NCI-H510A treated with DMSO at 0.1 percent for 48 hours (cell line): ENCODE results near the gene PEDS1.
"Not testable (repeated sequence)": the region's sequence is repeated elsewhere in the genome, so short reads cannot be mapped to it uniquely, and the experiment has no call there.

Source experiments
- DNase-seq: peaks from one replicate; lab custom pipeline; 2025; lab: John Stamatoyannopoulos, UW

The PEDS1 gene

GRCh38 chr20:50163570-50164317, 10.2 kb upstream of the PEDS1 start:
- no peak for DNase-seq

GRCh38 chr20:50161494-50161893, 8.0 kb upstream of the PEDS1 start:
- DNase-seq, result not testable (repeated sequence)

GRCh38 chr20:50153153-50153499, 397 bp downstream of the PEDS1 start:
- DNase-seq, result no peak

GRCh38 chr20:50152394-50153152, 950 bp downstream of the PEDS1 start:
- no peak for DNase-seq

GRCh38 chr20:50151034-50151743, 2.3 kb downstream of the PEDS1 start:
- DNase-seq, result peak; percentile 53

- no peak for DNase-seq
Measured at GRCh38 chr20:50149481-50150254, 3.9 kb downstream of the PEDS1 start.

- peak; percentile 71 for DNase-seq
Measured at GRCh38 chr20:50146732-50147662, 6.5 kb downstream of the PEDS1 start.

GRCh38 chr20:50146214-50146613, 7.3 kb downstream of the PEDS1 start:
- DNase-seq, result no peak

GRCh38 chr20:50145566-50145965, 8.0 kb downstream of the PEDS1 start:
- no peak for DNase-seq

GRCh38 chr20:50144362-50144761, 9.2 kb downstream of the PEDS1 start:
- no peak for DNase-seq

- peak; percentile 94 for DNase-seq
Measured at GRCh38 chr20:50142812-50143211, 10.7 kb downstream of the PEDS1 start.

- DNase-seq, result no peak
Measured at GRCh38 chr20:50141811-50142561, 11.5 kb downstream of the PEDS1 start.

GRCh38 chr20:50141018-50141675, 12.4 kb downstream of the PEDS1 start:
- DNase-seq, result no peak

- DNase-seq, result no peak
Measured at GRCh38 chr20:50140339-50140859, 13.1 kb downstream of the PEDS1 start.

GRCh38 chr20:50138479-50139393, 14.8 kb downstream of the PEDS1 start:
- no peak for DNase-seq

- no peak for DNase-seq
Measured at GRCh38 chr20:50138120-50138478, 15.4 kb downstream of the PEDS1 start.

GRCh38 chr20:50137702-50138101, 15.8 kb downstream of the PEDS1 start:
- not testable (repeated sequence) for DNase-seq

GRCh38 chr20:50136822-50137599, 16.5 kb downstream of the PEDS1 start:
- DNase-seq, result no peak
